Hematopoietic multipotent progenitor cell (in vitro differentiated cells): ENCODE measurements around the gene EPN1. TPM values are rescaled to one million over a fixed set of nuclear protein-coding genes. Genes with fewer than 3 reads are reported as not detected.

Source experiments
- DNase-seq, 3 donors: peaks; one replicate each; pipeline ENCODE4 v3.0.0-alpha.2; 2011 to 2015; ENCODE audit warnings: low read depth in 2 of 3, low spot score in 2 of 3
- total RNA-seq: library from RNA; depleted of rRNA; stranded (reverse); fragments of >200 nt; gene quantifications from one replicate; pipeline ENCODE4 v1.2.3, GENCODE V29; 2012

EPN1 gene
- 18.0 TPM for total RNA-seq

DNA sequence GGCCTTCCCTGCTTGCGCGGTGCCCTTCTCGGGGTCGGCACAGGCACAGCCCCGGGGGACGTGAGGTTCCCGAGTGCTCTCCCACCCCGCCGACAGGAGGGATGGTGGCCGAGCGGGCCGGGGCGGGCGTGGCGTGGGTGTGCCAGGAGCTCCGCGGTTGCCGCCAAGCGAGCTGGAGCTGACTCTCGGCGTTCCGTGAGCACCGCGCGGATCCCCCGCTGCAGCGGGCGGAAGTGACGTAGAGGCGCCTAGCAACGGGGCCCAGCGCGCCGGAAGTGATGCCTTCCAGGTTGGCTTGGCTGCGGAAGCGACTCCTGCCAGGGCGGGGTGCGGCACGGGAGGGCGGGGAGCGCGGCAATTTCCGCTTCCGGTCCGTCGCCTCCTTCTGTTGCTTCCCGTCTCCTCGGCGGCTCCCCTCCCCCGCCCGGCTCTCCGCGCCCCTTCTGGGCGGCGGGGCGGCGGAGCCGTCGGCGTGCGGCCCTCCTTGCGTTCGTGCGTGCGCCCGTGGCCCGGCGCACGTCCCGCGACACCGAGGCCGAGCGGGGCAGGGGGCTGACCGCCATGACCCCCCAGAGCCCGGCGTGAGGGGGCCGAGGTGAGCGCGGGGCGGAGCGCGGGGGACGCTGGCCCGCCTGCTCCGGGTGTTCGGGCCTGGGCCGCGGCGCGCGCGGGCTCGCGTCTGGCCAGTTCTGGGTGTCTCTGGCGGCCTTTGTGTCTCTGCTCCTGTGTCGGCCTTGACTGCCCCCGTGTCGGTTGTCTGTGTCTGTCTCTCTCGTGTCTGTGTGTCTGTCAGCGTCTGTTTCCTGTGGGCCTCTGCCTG lies at the start of gene EPN1:
Gene EPN1 (plus strand): TSS at position 386 of the 820 bp plus-strand sequence. CDS start 3,402 bp downstream, outside the sequence.
- DNase-seq = peak; percentile 94 to 98 (median 97)

DNA sequence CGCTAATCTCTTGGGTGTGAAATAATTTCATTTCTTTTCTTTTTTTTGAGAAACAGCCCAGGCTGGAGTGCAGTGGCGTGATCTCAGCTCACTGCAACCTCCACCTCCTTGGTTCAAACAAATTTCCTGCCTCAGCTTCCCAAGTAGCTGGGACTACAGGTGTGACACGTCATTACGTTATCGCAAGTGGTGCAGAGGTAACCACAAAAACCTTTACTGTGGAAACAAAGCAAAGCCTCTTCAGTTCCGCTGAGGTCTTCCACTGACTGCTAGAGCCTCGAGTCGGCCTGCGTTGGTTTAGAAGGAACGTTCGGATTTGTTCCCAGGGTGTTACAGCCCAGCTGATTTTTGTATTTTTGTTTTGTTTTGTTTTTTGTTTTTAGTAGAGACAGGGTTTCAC lies 48.7 kb upstream of the EPN1 start:
- no peak for DNase-seq

- DNase-seq = peak; percentile 87 to 96 (median 91)
These were observed 42.6 kb upstream of the EPN1 start for GRCh38 chr19:55632463-55632834.

DNA sequence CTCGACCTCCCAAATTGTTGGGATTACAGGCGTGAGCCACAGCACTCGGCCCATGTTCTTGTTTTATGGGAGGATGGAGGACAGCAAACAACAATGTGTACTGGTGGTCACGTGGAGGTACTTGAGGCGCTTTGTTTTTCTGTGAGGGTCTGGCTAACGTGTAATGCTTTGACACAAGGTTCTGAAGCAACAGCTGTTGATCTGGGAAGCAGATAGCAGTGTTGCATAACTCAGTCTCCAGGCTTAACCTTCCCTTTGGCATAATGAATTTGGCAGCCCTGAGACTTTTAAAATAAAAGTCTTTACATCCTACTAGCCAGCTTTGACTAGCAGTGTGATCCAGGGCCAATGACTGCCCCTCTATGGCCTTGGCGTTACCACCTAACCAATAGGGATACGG lies 41.2 kb upstream of the EPN1 start:
- DNase-seq = peak in 1 of 3 donors; percentile 50

- peak in 1 of 3 donors; percentile 57 for DNase-seq
These were observed 39.7 kb upstream of the EPN1 start for GRCh38 chr19:55635334-55635717.

DNA sequence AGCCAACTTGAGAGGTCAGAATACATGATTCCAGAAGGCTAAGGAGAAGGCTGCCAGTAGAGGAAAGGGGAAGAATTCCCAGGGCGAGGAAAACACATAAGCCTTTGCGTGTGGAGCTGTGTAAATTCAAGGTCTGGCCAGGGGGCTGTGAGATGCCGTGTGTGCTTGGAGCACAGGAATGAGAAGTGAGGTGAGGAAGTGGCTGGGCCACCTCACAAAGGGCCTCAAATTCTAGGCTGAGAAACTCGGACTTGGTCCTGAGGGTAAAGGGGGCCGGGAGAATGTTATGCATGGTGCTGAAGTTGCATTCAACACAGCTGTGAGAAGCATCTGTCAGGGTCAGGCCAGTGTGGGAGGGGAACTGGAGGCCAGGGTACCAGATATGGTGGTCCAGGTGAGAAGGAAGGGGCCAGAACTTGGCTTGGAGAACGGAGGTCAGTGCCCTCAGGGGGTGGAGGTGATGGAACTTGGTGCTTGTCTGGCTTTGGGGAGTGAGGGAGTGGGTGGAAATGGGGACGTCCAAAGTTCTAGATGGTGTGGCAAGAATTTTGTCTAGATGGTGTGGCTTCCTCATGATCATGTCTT lies 39.1 kb upstream of the EPN1 start:
- no peak for DNase-seq

GRCh38 chr19:55636723-55637122 lies 38.3 kb upstream of the EPN1 start:
- no peak for DNase-seq

DNA sequence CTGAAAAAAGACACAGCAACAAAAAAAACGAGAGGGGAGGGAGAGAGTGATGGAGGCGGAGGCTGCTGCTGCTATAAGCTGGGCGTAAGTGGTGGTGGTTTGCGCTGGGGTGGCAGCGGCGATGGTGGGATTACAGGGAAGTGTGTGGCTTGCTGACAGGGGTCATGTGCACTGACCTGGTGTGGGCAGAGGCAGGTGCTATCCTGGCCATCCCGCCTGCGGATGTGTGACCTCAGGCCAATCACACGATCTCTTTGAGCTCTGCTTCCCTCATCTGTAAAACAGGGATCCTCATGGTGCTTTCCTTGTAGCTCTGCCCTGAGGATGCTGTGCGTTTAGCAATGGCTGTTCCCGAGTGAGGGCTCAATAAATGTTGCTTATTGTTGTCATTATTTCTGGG lies 37.5 kb upstream of the EPN1 start:
- DNase-seq = no peak

GRCh38 chr19:55638864-55639359 lies 36.1 kb upstream of the EPN1 start:
- peak in 2 of 3 donors; percentile 72 to 83 for DNase-seq

GRCh38 chr19:55640043-55640576 lies 34.9 kb upstream of the EPN1 start:
- DNase-seq = peak in 2 of 3 donors; percentile 76 to 83

- peak in 1 of 3 donors; percentile 41 for DNase-seq
These were observed 34.2 kb upstream of the EPN1 start, which contains the start of gene ZNF580 for GRCh38 chr19:55640577-55641425. Gene ZNF580 (plus strand): TSS chr19:55641002. CDS start chr19:55642509, 1,507 bp downstream.

GRCh38 chr19:55641426-55642152 lies 33.4 kb upstream of the EPN1 start:
- no peak for DNase-seq

DNA sequence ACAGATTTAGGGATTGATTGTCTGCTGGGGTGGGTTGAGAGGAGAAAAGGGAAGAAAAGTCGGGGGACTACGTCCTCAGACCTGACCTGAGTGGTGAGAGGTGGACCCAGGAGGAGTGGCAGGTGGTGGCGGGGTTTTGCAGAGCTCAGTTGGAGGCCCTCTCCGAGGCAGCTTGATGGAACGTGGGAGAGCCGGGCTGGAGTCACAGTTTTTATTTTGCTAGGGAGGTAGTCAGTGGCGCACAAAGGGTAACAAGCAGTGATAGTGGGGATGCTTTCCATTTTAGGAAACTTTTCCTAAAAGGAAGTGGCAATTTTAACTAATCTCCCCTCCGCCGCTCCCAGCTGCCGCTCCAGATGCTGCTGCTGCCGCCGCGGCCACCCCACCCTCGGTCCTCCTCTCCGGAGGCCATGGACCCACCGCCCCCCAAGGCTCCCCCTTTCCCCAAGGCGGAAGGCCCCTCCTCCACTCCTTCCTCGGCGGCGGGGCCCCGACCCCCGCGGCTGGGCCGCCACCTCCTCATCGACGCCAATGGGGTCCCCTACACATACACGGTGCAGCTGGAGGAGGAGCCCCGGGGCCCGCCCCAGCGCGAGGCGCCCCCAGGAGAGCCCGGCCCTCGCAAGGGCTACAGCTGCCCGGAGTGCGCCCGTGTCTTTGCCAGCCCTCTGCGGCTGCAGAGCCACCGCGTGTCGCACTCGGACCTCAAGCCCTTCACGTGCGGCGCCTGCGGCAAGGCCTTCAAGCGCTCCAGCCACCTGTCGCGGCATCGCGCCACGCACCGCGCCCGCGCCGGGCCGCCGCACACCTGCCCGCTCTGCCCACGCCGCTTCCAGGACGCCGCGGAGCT lies 32.6 kb upstream of the EPN1 start:
- DNase-seq = no peak

- peak in 2 of 3 donors; percentile 74 to 76 for DNase-seq
These were observed 31.8 kb upstream of the EPN1 start, which contains the start of gene ZNF581 for GRCh38 chr19:55643003-55643886. Gene ZNF581 (plus strand): TSS chr19:55643649. CDS start chr19:55644572, 923 bp downstream.

- DNase-seq = no peak
These were observed 31.2 kb upstream of the EPN1 start for GRCh38 chr19:55643887-55644176.

- DNase-seq = no peak
These were observed 30.7 kb upstream of the EPN1 start for GRCh38 chr19:55644191-55644833.

DNA sequence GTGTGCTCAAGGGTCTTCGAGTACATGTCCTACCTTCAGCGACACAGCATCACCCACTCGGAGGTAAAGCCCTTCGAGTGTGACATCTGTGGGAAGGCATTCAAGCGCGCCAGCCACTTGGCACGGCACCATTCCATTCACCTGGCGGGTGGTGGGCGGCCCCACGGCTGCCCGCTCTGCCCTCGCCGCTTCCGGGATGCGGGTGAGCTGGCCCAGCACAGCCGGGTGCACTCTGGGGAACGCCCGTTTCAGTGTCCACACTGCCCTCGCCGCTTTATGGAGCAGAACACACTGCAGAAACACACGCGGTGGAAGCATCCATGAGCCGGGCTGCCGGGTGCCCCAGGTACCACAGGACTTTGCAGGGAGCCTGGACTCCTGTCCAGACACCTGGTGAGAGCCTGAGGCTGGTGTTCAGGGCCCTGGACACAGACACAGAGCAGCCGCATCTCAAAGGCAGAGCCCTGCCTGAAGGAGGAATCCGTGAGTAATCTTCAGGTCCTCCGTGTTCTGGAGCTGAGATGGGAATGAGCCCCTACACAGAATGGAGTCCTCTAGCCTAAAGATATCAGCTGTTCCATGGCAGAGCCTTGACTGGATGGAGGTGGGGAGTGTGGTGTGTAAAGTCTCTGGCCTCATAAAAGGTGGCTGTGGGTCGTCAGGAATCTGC lies 30.0 kb upstream of the EPN1 start:
- no peak for DNase-seq
